Large intestine (tissue), 3 donors: ENCODE data around the gene ARID5B. TPM values are rescaled to one million over a fixed set of nuclear protein-coding genes. Genes with fewer than 3 reads are reported as not detected.

ENCODE experiments used
- DNase-seq, 2 donors: peaks; one replicate each; pipeline versions ENCODE4 v3.0.0 to v3.0.0-alpha.2; 2013
- H3K27ac ChIP-seq: one replicate; pipeline ENCODE4 v1.5.1; 2013; ENCODE audit warnings: low read length
- H3K27me3 ChIP-seq: 2 replicates; pipeline ENCODE4 v1.6.1; 2013; ENCODE audit warnings: low read length; ENCODE audit not compliant: control insufficient read depth, insufficient read depth
- H3K36me3 ChIP-seq: 2 replicates; pipeline ENCODE4 v1.6.1; 2013; ENCODE audit warnings: low read length; ENCODE audit not compliant: control insufficient read depth, insufficient read depth
- H3K4me1 ChIP-seq: one replicate; pipeline ENCODE4 v1.6.1; 2013; ENCODE audit warnings: low read length; ENCODE audit not compliant: control insufficient read depth, insufficient read depth
- H3K4me3 ChIP-seq: one replicate; pipeline ENCODE4 v1.5.1; 2013; ENCODE audit warnings: low read length
- H3K9me3 ChIP-seq: one replicate; pipeline ENCODE4 v1.6.1; 2013; ENCODE audit warnings: mild to moderate bottlenecking, low read depth, low read length, moderate library complexity; ENCODE audit not compliant: control insufficient read depth
- WGBS: methylation state at CpG from one replicate; pipeline ENCODE4 v1.1.5; 2013; ENCODE audit warnings: low lambda C conversion rate; ENCODE audit not compliant: insufficient coverage; 5-methylcytosine and 5-hydroxymethylcytosine counted together
- polyA plus RNA-seq: library from polyadenylated mRNA; unstranded; fragments of 120-200 nt; gene quantifications from one replicate; pipeline ENCODE4 v1.2.1, GENCODE V29; 2013

ARID5B gene
- polyA plus RNA-seq, 1 donor: 19.9 TPM

DNA sequence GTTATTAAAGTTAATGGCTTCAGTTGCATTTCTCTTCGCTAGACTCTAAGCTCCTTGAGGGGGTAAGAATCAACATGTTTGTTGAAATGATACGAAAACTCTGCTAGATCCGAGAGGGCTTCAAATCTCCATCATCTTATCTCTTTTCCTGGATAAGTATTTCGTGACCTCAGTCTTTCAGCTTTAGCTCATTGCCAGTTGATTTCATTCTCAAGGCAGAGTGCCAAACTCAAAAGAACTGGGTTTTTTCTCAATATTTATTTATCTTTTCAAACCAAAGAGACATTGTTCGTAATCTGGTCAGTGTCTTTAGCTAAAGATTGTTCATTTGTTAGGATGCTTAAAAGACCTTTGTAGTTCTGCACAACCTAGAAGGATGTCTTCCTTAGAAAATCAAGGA is 108.9 kb downstream of the ARID5B start:
- Histone ChIP-seq H3K27ac (no peak overlapping the region), H3K4me3 (no peak overlapping the region), H3K36me3 (peaks cover 7% of the 10 kb centered on the region), H3K27me3 (no peaks in the 10 kb centered on the region), H3K9me3 (no peaks in the 10 kb centered on the region), H3K4me1 (peaks cover 14% of the 10 kb centered on the region)
- 70% methylated on average over 2 of the region's 5 CpGs for WGBS
- DNase-seq: no peak

DNA sequence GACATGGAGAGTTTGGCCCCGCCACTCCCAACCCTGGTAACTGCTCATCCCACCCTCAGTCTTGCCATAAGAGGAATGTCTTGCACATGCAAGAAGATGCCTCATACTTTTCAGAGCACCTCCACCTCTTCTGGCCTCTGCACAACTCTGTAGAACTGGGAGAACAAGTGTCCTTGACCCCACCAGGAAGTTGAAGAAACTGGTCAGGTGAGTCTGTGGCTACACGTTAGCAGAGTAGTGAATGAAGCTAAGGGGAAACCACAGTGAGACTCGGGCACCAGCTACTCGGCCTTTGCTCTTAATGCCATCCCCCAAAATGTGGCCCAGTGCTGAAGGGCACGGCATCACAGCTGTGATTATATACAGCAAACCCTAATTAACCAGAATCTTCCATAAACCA is 110.1 kb downstream of the ARID5B start:
- Histone ChIP-seq H3K36me3 (peaks cover 7% of the 10 kb centered on the region), H3K27me3 (no peaks in the 10 kb centered on the region), H3K9me3 (no peaks in the 10 kb centered on the region), H3K4me1 (peaks cover 17% of the 10 kb centered on the region), H3K4me3 (no peak overlapping the region), H3K27ac (no peak overlapping the region)
- no peak for DNase-seq
- no CpG with 5 or more reads among the region's 5 CpGs for whole genome bisulfite sequencing

DNA sequence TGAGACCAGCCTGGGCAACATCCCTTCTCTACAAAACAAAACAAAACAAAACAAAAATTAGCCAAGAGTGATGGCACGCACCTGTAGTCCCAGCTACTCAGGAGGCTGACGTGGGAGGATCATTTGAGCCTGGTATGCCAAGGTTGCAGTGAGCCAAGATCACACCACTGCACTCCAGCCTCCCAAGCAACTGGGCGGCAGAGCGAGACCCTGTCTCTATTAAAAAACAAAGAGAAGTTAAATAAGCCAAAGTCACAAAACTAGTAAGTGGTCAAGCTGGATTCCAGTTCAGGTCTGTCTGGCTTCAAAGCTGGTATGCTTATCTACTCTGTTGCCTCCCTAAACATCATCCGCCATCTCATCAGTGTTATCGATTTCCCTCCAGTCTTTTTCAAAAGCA is 110.8 kb downstream of the ARID5B start:
- Histone ChIP-seq H3K4me1 (peaks cover 15% of the 10 kb centered on the region), H3K36me3 (peaks cover 7% of the 10 kb centered on the region), H3K4me3 (no peak overlapping the region), H3K27ac (no peak overlapping the region), H3K9me3 (no peaks in the 10 kb centered on the region), H3K27me3 (no peaks in the 10 kb centered on the region)
- WGBS: 80% methylated on average over 2 of the region's 6 CpGs
- no peak for DNase-seq

DNA sequence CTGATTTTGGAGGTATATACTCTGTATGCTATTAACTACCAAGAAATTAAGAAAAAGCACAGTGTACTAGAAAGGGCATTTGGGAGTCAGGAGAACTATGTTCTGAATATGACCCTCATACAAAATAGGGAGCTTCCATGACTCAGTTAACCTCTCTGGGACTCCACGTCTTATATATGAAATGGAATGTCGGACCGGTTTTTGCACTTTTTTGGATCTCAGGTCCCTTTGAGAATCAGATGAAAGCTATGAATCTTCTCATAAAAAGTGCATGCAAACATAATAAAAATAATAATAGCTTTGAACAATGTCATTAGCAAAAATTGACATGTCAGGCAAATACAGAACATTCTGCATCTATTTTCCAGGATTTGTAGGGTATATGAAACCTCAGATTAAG is 113.0 kb downstream of the ARID5B start:
- H3K27ac ChIP-seq: no peak overlapping the region
- DNase-seq: no peak

DNA sequence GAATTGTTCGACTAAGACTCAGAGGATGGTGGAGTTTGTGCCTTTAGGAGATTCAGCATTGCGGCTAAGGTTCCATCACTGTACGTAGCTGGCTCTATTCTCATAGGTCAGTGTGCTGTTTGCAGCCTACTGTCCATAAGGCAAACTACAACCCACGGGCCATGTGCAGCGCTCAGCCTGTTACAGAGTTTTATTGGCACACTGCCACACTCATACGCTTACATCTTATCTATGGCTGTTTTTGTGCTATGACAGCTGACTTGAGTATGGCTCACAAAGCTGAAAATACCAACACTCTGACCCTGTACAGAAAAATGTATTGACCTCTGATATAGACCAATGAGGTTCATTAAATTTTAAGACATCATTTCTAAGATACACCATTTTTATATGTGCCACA is 114.5 kb downstream of the ARID5B start:
- H3K4me3 ChIP-seq: no peak overlapping the region
- H3K9me3 ChIP-seq: no peaks in the 10 kb centered on the region
- WGBS: no CpG with 5 or more reads among the region's 6 CpGs
- H3K4me1 ChIP-seq: peaks cover 13% of the 10 kb centered on the region
- peak overlapping the region; percentile 0 for H3K27ac ChIP-seq
- peaks cover 7% of the 10 kb centered on the region for H3K36me3 ChIP-seq
- peak; percentile 66 to 85 for DNase-seq
- no peaks in the 10 kb centered on the region for H3K27me3 ChIP-seq

More for the DNA sequence above, 113.0 kb downstream of the ARID5B start:
- Histone ChIP-seq H3K27me3 (no peaks in the 10 kb centered on the region), H3K36me3 (peaks cover 7% of the 10 kb centered on the region), H3K9me3 (no peaks in the 10 kb centered on the region), H3K4me3 (no peak overlapping the region), H3K4me1 (peaks cover 8% of the 10 kb centered on the region)
- WGBS: no CpG with 5 or more reads among the region's 3 CpGs

DNA sequence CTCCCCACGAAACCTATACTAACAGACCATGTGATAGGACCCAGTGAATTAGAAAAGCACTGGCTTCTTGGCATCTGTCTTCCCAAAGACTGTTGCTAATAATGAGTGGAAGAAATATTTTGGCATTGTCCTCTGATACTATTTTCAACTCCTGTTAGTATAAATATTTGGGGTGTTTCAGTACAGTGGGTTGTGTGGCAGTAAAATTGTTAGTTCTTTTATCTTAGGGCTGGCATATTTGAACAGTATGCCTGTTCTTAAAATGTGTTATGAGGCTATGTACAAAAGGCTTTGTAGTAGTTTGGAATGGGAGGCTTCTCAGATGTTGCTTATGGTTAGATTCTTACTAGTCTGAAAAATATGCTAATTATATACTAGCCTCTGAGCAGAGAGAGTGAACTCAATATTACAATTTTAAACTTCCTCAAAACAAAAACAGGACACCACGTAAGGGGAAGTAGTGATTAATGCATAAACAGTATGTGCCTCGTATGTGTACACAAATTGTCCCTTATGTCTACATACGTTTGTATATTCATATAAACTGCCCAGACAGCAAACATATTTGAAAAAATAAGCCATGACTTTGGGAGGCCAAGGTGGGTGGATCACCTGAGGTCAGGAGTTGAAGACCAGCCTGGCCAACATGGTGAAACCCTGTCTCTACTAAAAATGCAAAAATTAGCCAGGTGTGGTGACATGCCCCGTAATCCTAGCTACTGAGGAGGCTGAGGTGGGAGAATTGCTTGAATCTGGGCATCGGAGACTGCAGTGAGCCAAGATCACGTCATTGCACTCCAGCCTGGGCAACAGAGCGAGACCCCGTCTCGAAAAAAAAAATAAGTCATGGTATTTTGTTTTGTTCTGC is 115.4 kb downstream of the ARID5B start:
- Histone ChIP-seq H3K4me1 (peaks cover 14% of the 10 kb centered on the region), H3K9me3 (no peaks in the 10 kb centered on the region), H3K27me3 (no peaks in the 10 kb centered on the region), H3K27ac (peak overlapping the region; percentile 0), H3K4me3 (no peak overlapping the region), H3K36me3 (peaks cover 2% of the 10 kb centered on the region)
- DNase-seq: no peak
- 69% methylated on average over 2 of the region's 10 CpGs for WGBS

DNA sequence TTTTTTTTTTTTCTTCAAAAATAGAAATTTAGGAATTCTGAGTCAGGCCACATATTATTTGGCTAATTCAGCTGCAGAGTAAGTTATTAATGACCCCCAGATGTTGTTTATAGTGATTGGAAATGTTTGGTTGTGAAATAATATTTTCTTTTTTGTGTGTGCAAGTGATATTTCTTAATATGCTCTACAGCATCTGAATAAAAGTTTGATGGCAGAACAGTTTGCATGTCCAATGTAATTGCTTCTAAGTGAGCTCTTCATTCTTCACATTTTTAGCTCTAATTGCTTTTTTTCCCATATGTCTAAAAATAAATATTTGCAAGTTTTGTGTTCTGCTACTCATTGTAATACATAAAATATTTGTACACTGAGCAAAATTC is 116.0 kb downstream of the ARID5B start:
- Histone ChIP-seq H3K4me1 (peaks cover 20% of the 10 kb centered on the region), H3K36me3 (peaks cover 2% of the 10 kb centered on the region), H3K9me3 (no peaks in the 10 kb centered on the region), H3K27ac (no peak overlapping the region), H3K4me3 (no peak overlapping the region), H3K27me3 (no peaks in the 10 kb centered on the region)
- DNase-seq: no peak

DNA sequence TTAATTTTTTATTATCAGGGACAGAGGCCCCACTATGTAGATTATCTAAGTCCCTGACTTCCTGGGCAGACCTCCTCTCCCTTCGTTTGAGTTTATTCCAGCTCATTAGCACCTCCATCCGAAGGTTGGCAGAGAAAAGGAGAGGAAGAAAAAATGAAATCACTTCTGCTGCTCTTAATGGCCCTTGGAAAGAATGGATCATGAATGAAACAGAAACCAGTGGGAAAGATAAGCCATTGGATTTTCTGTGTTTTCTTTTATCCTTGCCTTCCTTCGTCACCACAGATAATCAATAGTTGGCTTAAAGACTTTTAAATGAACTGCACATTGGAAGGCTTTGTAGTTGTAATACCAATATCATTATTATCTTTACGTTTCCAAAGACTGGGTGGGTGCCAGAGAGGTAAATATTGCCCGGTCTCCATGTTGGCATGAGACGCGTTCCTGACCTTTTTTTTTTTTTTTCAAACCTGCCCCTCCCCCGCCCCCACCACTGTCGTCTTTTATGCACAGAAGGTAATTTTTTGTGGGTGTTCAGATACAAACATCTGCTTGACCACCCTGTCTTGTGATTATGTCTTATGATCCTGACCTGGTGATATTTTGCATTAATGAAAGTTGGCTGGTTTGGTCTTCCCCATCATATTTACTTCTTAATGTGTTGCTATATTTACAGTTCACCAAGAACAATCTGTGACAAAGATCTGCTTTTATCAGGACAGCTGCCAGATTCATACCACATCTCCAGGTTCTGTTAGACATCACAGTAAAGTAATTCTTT is 116.8 kb downstream of the ARID5B start:
- H3K4me1 ChIP-seq: peaks cover 26% of the 10 kb centered on the region
- no peak overlapping the region for H3K27ac ChIP-seq
- peak in 1 of 2 donors; percentile 5 for DNase-seq
- peaks cover 2% of the 10 kb centered on the region for H3K36me3 ChIP-seq
- 17% methylated on average over 1 of the region's 9 CpGs for WGBS
- no peaks in the 10 kb centered on the region for H3K27me3 ChIP-seq
- no peaks in the 10 kb centered on the region for H3K9me3 ChIP-seq
- H3K4me3 ChIP-seq: no peak overlapping the region

DNA sequence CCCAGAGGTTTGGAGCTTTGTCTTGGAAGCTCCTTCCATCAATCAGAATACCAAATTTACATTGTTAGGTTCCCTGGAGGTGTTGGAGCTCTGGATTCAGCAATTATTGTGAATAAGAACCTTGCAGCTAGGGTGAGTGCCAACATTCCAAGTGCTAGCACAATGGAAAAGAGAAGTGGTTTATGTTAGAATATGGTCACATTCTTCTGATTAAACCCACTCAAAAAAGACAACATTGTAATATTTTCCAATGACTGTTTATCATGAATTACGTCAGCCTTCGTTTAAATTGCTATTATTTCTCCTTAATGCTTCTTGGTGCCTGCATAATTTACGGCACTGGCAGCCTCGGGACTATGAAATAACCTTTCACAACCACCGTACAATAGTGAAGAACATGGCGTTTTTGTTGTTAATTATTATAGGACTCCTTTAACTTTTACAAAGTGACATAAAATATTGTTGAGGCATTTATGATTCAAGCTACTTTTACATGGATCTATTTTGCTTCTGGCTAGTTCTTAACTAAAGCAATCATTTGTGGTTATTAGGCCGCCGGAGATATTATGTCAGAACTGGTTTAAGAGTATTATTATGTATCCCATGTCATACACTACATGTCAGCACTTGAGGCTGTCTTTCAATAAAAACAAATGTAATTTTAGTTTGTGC is 117.7 kb downstream of the ARID5B start:
- peak overlapping the region; percentile 11 for H3K27ac ChIP-seq
- no peak overlapping the region for H3K4me3 ChIP-seq
- peak in 1 of 2 donors; percentile 21 for DNase-seq
- H3K4me1 ChIP-seq: peaks cover 34% of the 10 kb centered on the region
- H3K9me3 ChIP-seq: no peaks in the 10 kb centered on the region
- WGBS: 64% methylated on average over 4 of the region's 8 CpGs
- no peaks in the 10 kb centered on the region for H3K36me3 ChIP-seq
- no peaks in the 10 kb centered on the region for H3K27me3 ChIP-seq

DNA sequence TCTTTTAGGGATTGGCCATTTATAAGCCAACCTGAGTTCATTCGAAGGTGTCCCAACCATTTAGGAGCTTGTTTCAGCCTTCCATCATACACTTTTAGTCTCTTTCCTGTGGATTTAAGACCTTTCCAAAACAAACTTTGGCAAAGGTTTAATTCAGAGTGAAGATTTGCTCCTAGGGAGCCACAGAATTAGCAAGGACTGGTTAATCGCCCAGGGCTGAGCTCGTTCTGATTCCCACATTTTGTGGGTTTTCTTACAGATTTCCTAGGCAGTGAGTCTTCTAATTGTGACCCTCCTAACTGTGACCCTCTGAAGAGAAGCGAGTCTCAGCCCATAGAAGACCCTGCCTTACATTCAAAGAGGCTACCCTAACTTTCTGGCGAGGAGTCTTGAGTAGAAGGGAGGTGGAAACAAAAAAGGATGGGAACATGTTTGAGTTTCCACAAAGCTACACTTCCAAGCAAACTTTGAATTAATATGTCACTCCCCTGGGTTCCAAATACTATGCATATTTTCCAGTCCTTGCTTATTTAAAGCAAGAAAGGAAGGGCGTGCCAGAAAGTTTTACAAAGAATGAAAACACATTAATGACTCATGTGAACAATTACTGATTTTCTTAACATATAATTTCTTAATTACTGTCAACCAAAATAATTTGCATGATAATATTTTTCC is 118.3 kb downstream of the ARID5B start:
- H3K9me3 ChIP-seq: no peaks in the 10 kb centered on the region
- WGBS: 90% methylated on average over 2 of the region's 6 CpGs
- peaks cover 36% of the 10 kb centered on the region for H3K4me1 ChIP-seq
- no peaks in the 10 kb centered on the region for H3K27me3 ChIP-seq
- no peak overlapping the region for H3K4me3 ChIP-seq
- no peak for DNase-seq
- H3K36me3 ChIP-seq: no peaks in the 10 kb centered on the region
- peak overlapping the region; percentile 11 for H3K27ac ChIP-seq
